B cell (primary cell): ENCODE data around the gene ZNF438. TPM values are rescaled to one million over a fixed set of nuclear protein-coding genes. Genes with fewer than 3 reads are reported as not detected.

Experiments
- ATAC-seq: fragments of 200-7000 bp; cut with Tn5 transposase; one replicate; pipeline ENCODE4 v1.10.0; 2021; ENCODE audit warnings: low read depth, mild to moderate bottlenecking, moderate number of reproducible peaks, moderate library complexity
- CTCF ChIA-PET: fragments of 350-600 bp; sonication (Branson Sonifier 250); formaldehyde crosslinking; loops from one replicate; lab custom pipeline; 2021; ENCODE audit warnings: antibody characterized with exemption, inconsistent platforms; lab: Charles Lee
- POLR2A ChIA-PET: fragments of 350-600 bp; sonication (Branson Sonifier 250); formaldehyde crosslinking; loops from one replicate; lab custom pipeline; 2021; ENCODE audit warnings: antibody characterized with exemption; lab: Charles Lee
- DNase-seq: peaks from one replicate; pipeline ENCODE4 v3.0.0; 2013
- H2AFZ ChIP-seq: 2 replicates; pipeline ENCODE4 v1.6.1; 2012; ENCODE audit warnings: mild to moderate bottlenecking, low read depth, low read length; ENCODE audit not compliant: insufficient read depth, poor library complexity, severe bottlenecking
- H3K27ac ChIP-seq, 2 donors: 1 replicate in 1 of 2; 2 replicates in 1 of 2; pipeline ENCODE4 v1.5.1; 2012 to 2013; ENCODE audit warnings: low read length in 2 of 2, mild to moderate bottlenecking in 2 of 2, moderate library complexity in 1 of 2
- H3K27me3 ChIP-seq, 4 experiments: fragments of 200-600 bp in 1 of 4; sonication (generic) in 1 of 4; replicated peaks in 1 of 4; 1 replicate in 2 of 4; 2 replicates in 2 of 4; pipeline versions ENCODE4 v1.6.1 to v1.7.0; 2013 to 2016; ENCODE audit warnings: low read length in 3 of 4, mild to moderate bottlenecking in 2 of 4, mixed read lengths in 1 of 4, moderate library complexity in 1 of 4; ENCODE audit not compliant: insufficient read depth in 4 of 4, control insufficient read depth in 3 of 4; ENCODE audit errors: control extremely low read depth in 1 of 4
- H3K36me3 ChIP-seq, 2 experiments: replicated peaks in 1 of 2; 1 replicate in 1 of 2; 2 replicates in 1 of 2; pipeline versions ENCODE4 v1.6.1 to v1.7.1; 2013; ENCODE audit warnings: low read length in 1 of 2; ENCODE audit not compliant: insufficient read depth in 2 of 2, control insufficient read depth in 1 of 2; ENCODE audit errors: control extremely low read depth in 1 of 2, extremely low read depth in 1 of 2
- H3K4me1 ChIP-seq, 2 donors: fragments of 200-600 bp in 1 of 2; sonication (generic) in 1 of 2; 1 replicate in 1 of 2; 2 replicates in 1 of 2; pipeline versions ENCODE4 v1.5.1 to v1.6.1; 2013 to 2017; ENCODE audit warnings: low read length in 2 of 2; ENCODE audit not compliant: control insufficient read depth in 2 of 2, insufficient read depth in 2 of 2
- H3K4me2 ChIP-seq: replicated peaks from 2 replicates; pipeline ENCODE3; 2012; ENCODE audit warnings: mild to moderate bottlenecking, low read depth, low read length; ENCODE audit not compliant: poor library complexity, severe bottlenecking
- H3K4me3 ChIP-seq, 5 experiments: fragments of 200-600 bp in 1 of 5; sonication (generic) in 1 of 5; 1 replicate in 3 of 5; 2 replicates in 2 of 5; pipeline versions ENCODE4 v1.5.1 to v1.7.0; 2011 to 2016; ENCODE audit warnings: low read length in 4 of 5, mild to moderate bottlenecking in 4 of 5, low read depth in 2 of 5, control low read depth in 1 of 5, moderate library complexity in 1 of 5; ENCODE audit not compliant: insufficient read depth in 1 of 5; ENCODE audit errors: control extremely low read depth in 1 of 5, extremely low read depth in 1 of 5
- H3K79me2 ChIP-seq: fragments of 200-600 bp; sonication (generic); one replicate; pipeline ENCODE4 v1.6.0; 2016; ENCODE audit warnings: low read length; ENCODE audit not compliant: control insufficient read depth, insufficient read depth
- H3K9ac ChIP-seq: fragments of 200-600 bp; sonication (generic); 2 replicates; pipeline ENCODE4 v1.6.1; 2017; ENCODE audit warnings: mild to moderate bottlenecking, low read length, moderate library complexity
- H3K9me3 ChIP-seq, 3 donors: one replicate each; pipeline versions ENCODE4 v1.6.1 to v1.7.1; 2013; ENCODE audit warnings: low read length in 2 of 3; ENCODE audit not compliant: control insufficient read depth in 2 of 3, insufficient read depth in 1 of 3; ENCODE audit errors: control extremely low read depth in 1 of 3
- H4K20me1 ChIP-seq: 2 replicates; pipeline ENCODE4 v1.6.0; 2012; ENCODE audit warnings: mild to moderate bottlenecking, low read length; ENCODE audit not compliant: insufficient read depth, control insufficient read depth, poor library complexity, severe bottlenecking
- H3K27ac Mint-ChIP-seq: one replicate; pipeline ENCODE4 v1.8.0; 2021; ENCODE audit warnings: mixed read lengths
- H3K27me3 Mint-ChIP-seq: one replicate; pipeline ENCODE4 v1.8.0; 2021; ENCODE audit warnings: mixed read lengths
- H3K4me1 Mint-ChIP-seq: one replicate; pipeline ENCODE4 v1.8.0; 2021; ENCODE audit warnings: mixed read lengths
- H3K4me3 Mint-ChIP-seq: one replicate; pipeline ENCODE4 v1.8.0; 2021; ENCODE audit warnings: mixed read lengths
- H3K9me3 Mint-ChIP-seq: one replicate; pipeline ENCODE4 v1.8.0; 2022; ENCODE audit warnings: mixed read lengths; ENCODE audit not compliant: insufficient read depth
- EZH2 ChIP-seq: IDR thresholded peaks from 2 replicates; pipeline ENCODE4 v1.6.1; 2012; ENCODE audit warnings: borderline replicate concordance, low read depth, mild to moderate bottlenecking, moderate library complexity, low read length; ENCODE audit not compliant: insufficient read depth, poor library complexity, severe bottlenecking
- WGBS: methylation state at CpG from one replicate; pipeline ENCODE4 v1.1.5; 2013; ENCODE audit warnings: missing lambda C conversion rate; ENCODE audit not compliant: insufficient coverage; 5-methylcytosine and 5-hydroxymethylcytosine counted together
- intact Hi-C: fragments of 100-400 bp; cut with micrococcal nuclease; formaldehyde crosslinking; loops from one replicate; pipeline ENCODE4 v1.10.0; 2022
- polyA plus RNA-seq: library from polyadenylated mRNA; depleted of rRNA; stranded (reverse); fragments of >200 nt; gene quantifications from 2 replicates; pipeline ENCODE4 v1.2.3, GENCODE V29; 2012
- total RNA-seq, 2 donors: library from RNA; stranded (reverse); fragments of 120-200 nt in 1 of 2; gene quantifications; 1 replicate in 1 of 2; 2 replicates in 1 of 2; pipeline versions ENCODE4 v1.2.3 to v1.2.4, GENCODE V29; 2013 to 2022
- TF ChIP-seq, protein P1 (sequence below): fragments of 200-600 bp; IDR thresholded peaks from one replicate; pipeline ENCODE4 v1.8.0; 2022; ENCODE audit warnings: antibody characterized with exemption, mild to moderate bottlenecking

The ZNF438 gene
- total and polyA plus RNA-seq, 2 donors (not counting 1 experiment from before 2014, with no cell fraction given): 2.0 to 3.7 TPM

GRCh38 chr10:30806850-30807249 lies 224.8 kb downstream of the ZNF438 start:
- intact Hi-C loops: no loop called here
- CTCF ChIA-PET: no interaction called here
- Mint-ChIP-seq H3K27ac (no peak overlapping the region), H3K9me3 (no peaks in the 10 kb centered on the region), H3K27me3 (peaks cover 4% of the 10 kb centered on the region), H3K4me1 (no peaks in the 10 kb centered on the region), H3K4me3 (no peak overlapping the region)
- ATAC-seq (no peak), DNase-seq (no peak)
- Histone ChIP-seq H2AFZ (no peak overlapping the region), H3K79me2 (no peaks in the 10 kb centered on the region), H3K9ac (no peak overlapping the region), H3K4me1 (no peaks in the 10 kb centered on the region), H3K27me3 (no peaks in the 10 kb centered on the region), H3K9me3 (no peaks in the 10 kb centered on the region), H3K36me3 (no peaks in the 10 kb centered on the region), H3K4me3 (no peak overlapping the region), H4K20me1 (no peaks in the 10 kb centered on the region), H3K27ac (no peak overlapping the region), H3K4me2 (no peak overlapping the region)
- POLR2A ChIA-PET: no interaction called here
- TF ChIP-seq, protein P1, sequence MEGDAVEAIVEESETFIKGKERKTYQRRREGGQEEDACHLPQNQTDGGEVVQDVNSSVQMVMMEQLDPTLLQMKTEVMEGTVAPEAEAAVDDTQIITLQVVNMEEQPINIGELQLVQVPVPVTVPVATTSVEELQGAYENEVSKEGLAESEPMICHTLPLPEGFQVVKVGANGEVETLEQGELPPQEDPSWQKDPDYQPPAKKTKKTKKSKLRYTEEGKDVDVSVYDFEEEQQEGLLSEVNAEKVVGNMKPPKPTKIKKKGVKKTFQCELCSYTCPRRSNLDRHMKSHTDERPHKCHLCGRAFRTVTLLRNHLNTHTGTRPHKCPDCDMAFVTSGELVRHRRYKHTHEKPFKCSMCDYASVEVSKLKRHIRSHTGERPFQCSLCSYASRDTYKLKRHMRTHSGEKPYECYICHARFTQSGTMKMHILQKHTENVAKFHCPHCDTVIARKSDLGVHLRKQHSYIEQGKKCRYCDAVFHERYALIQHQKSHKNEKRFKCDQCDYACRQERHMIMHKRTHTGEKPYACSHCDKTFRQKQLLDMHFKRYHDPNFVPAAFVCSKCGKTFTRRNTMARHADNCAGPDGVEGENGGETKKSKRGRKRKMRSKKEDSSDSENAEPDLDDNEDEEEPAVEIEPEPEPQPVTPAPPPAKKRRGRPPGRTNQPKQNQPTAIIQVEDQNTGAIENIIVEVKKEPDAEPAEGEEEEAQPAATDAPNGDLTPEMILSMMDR: no peak
- TF ChIP-seq EZH2: no peak
- 100% methylated on average over 2 of the region's 2 CpGs for WGBS

DNA sequence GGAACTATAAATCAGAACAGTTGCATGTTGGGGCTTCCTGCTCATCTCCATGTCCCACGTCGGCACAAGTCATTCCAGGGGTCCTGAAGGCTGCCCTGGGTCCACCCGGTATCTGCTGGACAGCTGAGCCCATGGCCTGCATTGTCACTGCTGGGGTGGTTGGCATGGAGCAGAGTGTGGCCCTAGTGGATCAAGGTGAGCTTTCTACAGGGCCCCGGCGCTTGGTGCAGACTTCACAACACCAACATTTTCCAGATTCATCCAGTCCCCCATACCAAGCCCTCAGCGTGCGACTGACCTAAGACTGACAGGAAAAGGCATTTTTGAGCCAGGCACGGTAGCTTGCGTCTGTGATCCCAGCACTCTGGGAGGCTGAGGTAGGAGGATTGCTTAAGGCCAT lies 226.6 kb downstream of the ZNF438 start:
- Histone ChIP-seq H3K27ac (no peak overlapping the region), H3K9me3 (no peaks in the 10 kb centered on the region), H2AFZ (no peak overlapping the region), H3K4me1 (no peaks in the 10 kb centered on the region), H3K79me2 (no peaks in the 10 kb centered on the region), H3K4me2 (no peak overlapping the region), H3K36me3 (no peaks in the 10 kb centered on the region), H3K27me3 (no peaks in the 10 kb centered on the region), H3K9ac (no peak overlapping the region), H4K20me1 (no peaks in the 10 kb centered on the region), H3K4me3 (no peak overlapping the region)
- no peak for DNase-seq
- ChIA-PET POLR2A (no interaction called here), CTCF (no interaction called here)
- ATAC-seq: no peak
- peaks cover 3% of the 10 kb centered on the region for H3K27me3 Mint-ChIP-seq
- intact Hi-C loops: no loop called here
- no peaks in the 10 kb centered on the region for H3K4me1 Mint-ChIP-seq
- H3K9me3 Mint-ChIP-seq: no peaks in the 10 kb centered on the region
- 68% methylated on average over 3 of the region's 9 CpGs for whole genome bisulfite sequencing
- no peak overlapping the region for H3K27ac Mint-ChIP-seq
- TF ChIP-seq, protein P1: no peak
- TF ChIP-seq EZH2: no peak
- H3K4me3 Mint-ChIP-seq: no peak overlapping the region
